SKM-1 treated with dmso at 0.1 percent for 144 hours (cell line): ENCODE results near the gene SYNGR2.
"Not testable (repeated sequence)": the region's sequence is repeated elsewhere in the genome, so short reads cannot be mapped to it uniquely, and the experiment has no call there.

ENCODE experiments used
- DNase-seq: peaks from one replicate; lab custom pipeline; 2025; ENCODE audit not compliant: unreplicated experiment; lab: John Stamatoyannopoulos, UW

SYNGR2 gene

GRCh38 chr17:78129351-78130089 lies 38.9 kb upstream of the SYNGR2 start:
- no peak for DNase-seq

DNA sequence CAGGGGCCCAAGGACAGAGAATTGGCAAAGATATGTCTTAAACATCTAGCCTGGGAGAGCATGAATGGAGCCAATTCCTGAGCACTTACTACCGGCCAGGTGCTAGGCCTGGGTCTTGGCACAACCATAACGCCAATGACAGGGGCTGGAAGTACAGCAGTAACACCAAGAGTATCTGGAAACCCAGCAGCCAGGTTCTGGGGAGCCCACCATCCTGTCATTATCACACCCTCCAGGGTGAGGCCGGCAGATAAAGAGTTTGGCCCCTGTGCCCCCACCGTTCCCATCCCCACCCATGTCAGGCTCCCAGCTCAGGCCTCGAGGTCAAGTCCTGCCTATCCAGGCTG lies 38.3 kb upstream of the SYNGR2 start:
- DNase-seq, result no peak

GRCh38 chr17:78130437-78131101 lies 37.8 kb upstream of the SYNGR2 start, which contains the start of gene TMC8:
Gene TMC8, plus strand, starts transcription at chr17:78130771. Its CDS starts 818 bp downstream, at chr17:78131589.
- DNase-seq, result peak; percentile 95

DNA sequence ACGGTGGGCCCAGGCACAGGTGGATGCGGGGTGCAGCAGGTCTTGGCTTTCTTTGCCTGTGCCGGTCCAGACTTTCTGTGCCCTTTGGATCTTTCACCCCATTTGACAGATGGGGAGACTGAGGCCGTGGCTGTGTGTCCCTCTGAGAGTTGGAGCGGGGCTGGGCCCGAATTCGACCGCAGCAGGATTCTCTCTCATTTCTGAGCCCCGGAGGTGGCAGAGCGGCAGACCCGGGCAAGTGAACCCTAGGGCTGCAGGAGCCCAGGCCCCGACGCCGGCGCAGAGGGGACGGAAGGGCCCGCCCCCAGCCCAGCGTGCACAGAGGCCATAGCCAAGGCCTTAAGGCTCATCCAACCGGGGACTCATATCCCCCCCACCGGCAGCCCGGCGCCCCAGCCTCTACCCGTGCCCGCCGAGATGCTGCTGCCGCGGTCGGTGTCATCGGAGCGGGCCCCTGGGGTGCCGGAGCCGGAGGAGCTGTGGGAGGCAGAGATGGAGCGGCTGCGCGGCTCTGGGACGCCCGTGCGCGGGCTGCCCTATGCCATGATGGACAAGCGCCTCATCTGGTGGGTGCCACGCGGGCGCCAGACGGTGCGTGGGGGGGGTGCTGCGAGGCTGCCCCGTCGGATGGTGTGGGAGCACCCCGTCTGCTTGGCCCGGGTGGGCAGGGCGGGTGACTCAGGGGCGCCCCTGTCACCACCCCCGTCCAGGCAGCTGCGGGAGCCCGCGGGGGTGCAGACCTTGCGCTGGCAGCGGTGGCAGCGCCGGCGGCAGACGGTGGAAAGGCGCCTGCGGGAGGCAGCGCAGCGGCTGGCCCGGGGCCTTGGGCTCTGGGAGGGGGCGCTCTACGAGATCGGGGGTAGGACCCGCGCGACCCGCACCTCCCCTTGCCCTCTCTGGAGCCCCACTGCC lies 37.0 kb upstream of the SYNGR2 start:
- no peak for DNase-seq

DNA sequence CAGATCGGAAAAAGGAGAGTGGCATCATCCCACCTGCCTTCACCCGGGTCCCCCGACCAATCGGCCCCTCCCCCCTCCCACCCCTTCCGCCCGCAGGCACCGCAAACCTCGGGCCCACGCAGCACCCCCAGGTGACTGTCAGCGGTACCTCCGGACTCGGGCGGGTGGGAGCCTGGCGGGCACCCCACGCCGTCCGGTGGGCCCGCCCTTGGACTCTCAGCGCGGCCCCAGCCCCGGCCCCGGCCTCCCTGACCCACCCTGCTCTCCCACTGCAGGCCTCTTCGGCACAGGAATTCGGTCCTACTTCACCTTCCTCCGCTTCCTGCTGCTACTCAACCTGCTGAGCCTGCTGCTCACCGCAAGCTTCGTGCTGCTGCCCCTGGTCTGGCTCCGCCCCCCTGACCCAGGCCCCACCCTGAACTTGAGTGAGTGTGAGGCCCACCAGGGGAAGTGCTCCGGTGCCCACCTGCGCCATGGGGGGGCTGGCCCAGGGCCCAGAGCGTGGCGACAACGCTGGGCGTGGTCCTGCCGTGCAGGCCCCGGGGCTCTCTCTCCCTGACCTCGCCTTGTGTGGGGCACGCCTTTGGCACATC lies 36.2 kb upstream of the SYNGR2 start:
- no peak for DNase-seq

DNA sequence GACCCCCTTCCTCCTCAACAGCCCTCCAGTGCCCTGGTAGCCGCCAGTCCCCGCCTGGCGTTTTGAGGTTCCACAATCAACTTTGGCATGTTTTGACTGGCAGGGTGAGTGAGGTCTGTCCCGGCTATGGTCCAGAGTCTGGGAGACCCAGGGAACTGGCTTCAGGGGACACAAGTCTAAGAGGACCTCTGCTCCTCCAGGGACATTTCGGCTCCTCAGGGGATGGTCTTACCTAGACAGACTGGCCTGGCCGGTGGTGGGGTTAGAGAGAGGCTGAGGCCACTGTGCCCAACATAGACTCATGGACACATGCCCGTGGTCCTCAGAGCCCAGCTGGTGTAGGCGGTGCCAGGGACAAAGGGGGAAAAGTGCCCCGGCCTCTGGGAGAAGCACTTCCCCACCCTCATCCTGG lies 35.6 kb upstream of the SYNGR2 start:
- DNase-seq, result no peak

DNA sequence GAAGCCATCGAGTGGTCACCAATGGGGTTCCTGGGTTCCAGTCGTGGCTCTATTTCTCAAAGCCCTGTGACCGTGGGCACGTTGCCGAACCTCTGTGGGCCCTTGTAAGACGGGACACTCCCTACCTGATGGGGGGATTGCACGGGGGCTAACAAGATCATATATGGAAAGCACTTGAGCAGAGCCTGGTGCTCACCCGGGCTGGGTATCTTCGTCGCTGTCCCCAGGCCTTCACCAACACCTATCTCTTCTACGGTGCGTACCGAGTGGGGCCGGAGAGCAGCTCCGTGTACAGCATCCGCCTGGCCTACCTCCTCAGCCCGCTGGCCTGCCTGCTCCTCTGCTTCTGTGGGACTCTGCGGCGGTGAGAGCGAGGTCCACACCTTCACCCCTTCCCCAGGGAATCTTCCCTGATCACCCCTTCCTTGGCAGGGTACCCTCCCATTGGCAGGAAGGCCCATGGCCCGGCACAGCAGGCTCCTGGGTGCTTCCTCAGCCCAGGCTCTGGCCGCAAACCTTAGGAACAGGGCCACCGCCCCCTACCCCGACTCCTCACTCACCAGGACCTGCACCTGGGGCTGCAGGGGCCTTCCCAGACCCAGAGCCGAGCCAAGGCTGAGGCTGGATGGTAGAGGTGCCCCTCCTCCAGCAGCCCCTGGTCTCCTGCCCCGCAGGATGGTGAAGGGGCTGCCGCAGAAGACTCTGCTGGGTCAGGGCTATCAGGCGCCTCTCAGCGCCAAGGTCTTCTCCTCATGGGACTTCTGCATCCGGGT lies 35.0 kb upstream of the SYNGR2 start:
- DNase-seq, result no peak

GRCh38 chr17:78133971-78134898 lies 34.1 kb upstream of the SYNGR2 start:
- DNase-seq, result peak; percentile 28

GRCh38 chr17:78134899-78135385 lies 33.4 kb upstream of the SYNGR2 start:
- no peak for DNase-seq

GRCh38 chr17:78135858-78136500 lies 32.4 kb upstream of the SYNGR2 start:
- DNase-seq, result no peak

DNA sequence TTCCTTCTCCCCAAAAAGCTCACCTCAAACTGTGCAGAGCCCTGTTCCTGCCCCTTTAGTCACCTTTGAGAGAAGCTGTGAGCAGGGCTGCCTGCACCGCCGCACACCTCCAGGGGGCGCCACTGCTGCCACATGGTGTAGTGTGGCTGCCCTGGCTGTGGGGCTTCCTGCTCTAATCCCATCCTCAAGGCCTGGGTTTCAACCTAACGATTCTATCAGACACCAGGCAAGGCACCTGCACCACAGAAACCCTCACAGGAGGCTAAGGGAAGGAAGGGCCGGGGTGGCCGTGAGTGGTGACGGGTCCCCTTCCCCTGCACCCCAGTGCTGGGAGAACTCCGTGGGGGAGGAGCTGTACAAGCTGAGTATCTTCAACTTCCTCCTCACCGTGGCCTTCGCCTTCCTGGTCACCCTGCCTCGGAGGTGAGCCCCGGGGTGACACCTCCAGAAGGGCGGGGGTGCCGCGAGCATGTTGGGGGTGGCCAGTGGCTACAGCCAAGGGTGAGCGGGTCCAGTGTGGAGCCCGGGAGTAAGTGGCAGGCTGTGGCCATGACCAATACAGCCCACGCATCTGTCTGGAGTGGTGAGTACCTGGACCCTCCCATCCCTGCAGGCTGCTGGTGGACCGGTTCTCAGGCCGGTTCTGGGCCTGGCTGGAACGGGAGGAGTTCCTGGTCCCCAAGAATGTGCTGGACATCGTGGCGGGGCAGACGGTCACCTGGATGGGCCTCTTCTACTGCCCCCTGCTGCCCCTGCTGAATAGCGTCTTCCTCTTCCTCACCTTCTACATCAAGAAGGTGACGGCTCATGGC lies 30.8 kb upstream of the SYNGR2 start:
- peak; percentile 78 for DNase-seq

GRCh38 chr17:78138204-78139060 lies 29.9 kb upstream of the SYNGR2 start:
- DNase-seq, result no peak

GRCh38 chr17:78139861-78140168 lies 28.6 kb upstream of the SYNGR2 start:
- DNase-seq, result not testable (repeated sequence)

- DNase-seq, result peak; percentile 96
Measured at GRCh38 chr17:78140169-78141051, 28.0 kb upstream of the SYNGR2 start.

GRCh38 chr17:78141437-78142118 lies 26.8 kb upstream of the SYNGR2 start:
- DNase-seq, result no peak
